ENCODE data around the gene CAPNS1.
A peak's percentile ranks its signal among the peaks of the same experiment; 100 is the strongest.

CAPNS1 gene

GRCh38 chr19:36103842-36104552, 35.9 kb upstream of the CAPNS1 start:
- Histone ChIP-seq H3K4me1 (ENCODE audit: insufficient read depth, low read length) (no peaks in the 10 kb centered on the region), H3K36me3 (ENCODE audit: insufficient read depth, low read length) (peaks cover 76% of the 10 kb centered on the region), H3K9me3 (ENCODE audit: insufficient read depth, low read depth, low read length) (no peaks in the 10 kb centered on the region), H3K27me3 (ENCODE audit: insufficient read depth, low read length) (no peaks in the 10 kb centered on the region), H3K27ac (ENCODE audit: low read depth, low read length) (no peak overlapping the region), H3K4me3 (ENCODE audit: low read length) (no peak overlapping the region), H3K9ac (ENCODE audit: low read depth, low read length) (no peak overlapping the region)
- 93% methylated on average over 12 of the region's 12 CpGs for WGBS

- no peak overlapping the region for H3K4me3 ChIP-seq (ENCODE audit: low read length)
- no peak overlapping the region for H3K27ac ChIP-seq (ENCODE audit: low read depth, low read length)
- H3K27me3 ChIP-seq (ENCODE audit: insufficient read depth, low read length) = no peaks in the 10 kb centered on the region
- no peaks in the 10 kb centered on the region for H3K4me1 ChIP-seq (ENCODE audit: insufficient read depth, low read length)
- H3K9me3 ChIP-seq (ENCODE audit: insufficient read depth, low read depth, low read length) = no peaks in the 10 kb centered on the region
- peaks cover 53% of the 10 kb centered on the region for H3K36me3 ChIP-seq (ENCODE audit: insufficient read depth, low read length)
- no peak overlapping the region for H3K9ac ChIP-seq (ENCODE audit: low read depth, low read length)
- WGBS = 95% methylated on average over 6 of the region's 6 CpGs
Observed at GRCh38 chr19:36106441-36106840, 33.4 kb upstream of the CAPNS1 start.

GRCh38 chr19:36106991-36107390, 32.9 kb upstream of the CAPNS1 start:
- H3K4me3 ChIP-seq (ENCODE audit: low read length) = no peak overlapping the region
- 95% methylated on average over 5 of the region's 5 CpGs for WGBS
- no peak overlapping the region for H3K27ac ChIP-seq (ENCODE audit: low read depth, low read length)
- H3K36me3 ChIP-seq (ENCODE audit: insufficient read depth, low read length) = peaks cover 50% of the 10 kb centered on the region
- H3K27me3 ChIP-seq (ENCODE audit: insufficient read depth, low read length) = no peaks in the 10 kb centered on the region
- no peak overlapping the region for H3K9ac ChIP-seq (ENCODE audit: low read depth, low read length)
- no peaks in the 10 kb centered on the region for H3K9me3 ChIP-seq (ENCODE audit: insufficient read depth, low read depth, low read length)
- no peaks in the 10 kb centered on the region for H3K4me1 ChIP-seq (ENCODE audit: insufficient read depth, low read length)

GRCh38 chr19:36108684-36109083, 31.2 kb upstream of the CAPNS1 start:
- peaks cover 47% of the 10 kb centered on the region for H3K36me3 ChIP-seq (ENCODE audit: insufficient read depth, low read length)
- H3K27me3 ChIP-seq (ENCODE audit: insufficient read depth, low read length) = no peaks in the 10 kb centered on the region
- H3K9ac ChIP-seq (ENCODE audit: low read depth, low read length) = no peak overlapping the region
- H3K27ac ChIP-seq (ENCODE audit: low read depth, low read length) = no peak overlapping the region
- no peaks in the 10 kb centered on the region for H3K4me1 ChIP-seq (ENCODE audit: insufficient read depth, low read length)
- no peaks in the 10 kb centered on the region for H3K9me3 ChIP-seq (ENCODE audit: insufficient read depth, low read depth, low read length)
- 99% methylated on average over 3 of the region's 3 CpGs for WGBS
- no peak overlapping the region for H3K4me3 ChIP-seq (ENCODE audit: low read length)

GRCh38 chr19:36110487-36111199, 29.2 kb upstream of the CAPNS1 start, which contains the start of gene OVOL3:
Gene OVOL3, plus strand, starts transcription at chr19:36111143. Its CDS starts 60 bp downstream, at chr19:36111203.
- H3K4me1 ChIP-seq (ENCODE audit: insufficient read depth, low read length) = no peaks in the 10 kb centered on the region
- H3K27me3 ChIP-seq (ENCODE audit: insufficient read depth, low read length) = no peaks in the 10 kb centered on the region
- H3K27ac ChIP-seq (ENCODE audit: low read depth, low read length) = peak within 1 kb of the TSS; percentile 16; the same call in 1 of the 2 replicates
- H3K9ac ChIP-seq (ENCODE audit: low read depth, low read length) = no peak within 1 kb of the TSS
- peaks cover 29% of the 10 kb centered on the region for H3K36me3 ChIP-seq (ENCODE audit: insufficient read depth, low read length)
- no peak within 1 kb of the TSS for H3K4me3 ChIP-seq (ENCODE audit: low read length)
- no peaks in the 10 kb centered on the region for H3K9me3 ChIP-seq (ENCODE audit: insufficient read depth, low read depth, low read length)
- 41% methylated on average over 1 of the region's 1 CpG for WGBS

GRCh38 chr19:36111200-36111539, 28.7 kb upstream of the CAPNS1 start:
- peak overlapping the region; percentile 16; the same call in 1 of the 2 replicates for H3K27ac ChIP-seq (ENCODE audit: low read depth, low read length)
- WGBS = 60% methylated on average over 13 of the region's 13 CpGs
- H3K27me3 ChIP-seq (ENCODE audit: insufficient read depth, low read length) = no peaks in the 10 kb centered on the region
- H3K4me3 ChIP-seq (ENCODE audit: low read length) = no peak overlapping the region
- no peaks in the 10 kb centered on the region for H3K9me3 ChIP-seq (ENCODE audit: insufficient read depth, low read depth, low read length)
- H3K4me1 ChIP-seq (ENCODE audit: insufficient read depth, low read length) = peaks cover under 1% of the 10 kb centered on the region; the same call in 1 of the 2 replicates
- H3K36me3 ChIP-seq (ENCODE audit: insufficient read depth, low read length) = peaks cover 26% of the 10 kb centered on the region
- H3K9ac ChIP-seq (ENCODE audit: low read depth, low read length) = no peak overlapping the region

- no peak overlapping the region for H3K9ac ChIP-seq (ENCODE audit: low read depth, low read length)
- H3K4me1 ChIP-seq (ENCODE audit: insufficient read depth, low read length) = peaks cover 3% of the 10 kb centered on the region; the same call in 1 of the 2 replicates
- H3K27ac ChIP-seq (ENCODE audit: low read depth, low read length) = no peak overlapping the region
- WGBS = 97% methylated on average over 10 of the region's 10 CpGs
- no peak overlapping the region for H3K4me3 ChIP-seq (ENCODE audit: low read length)
- H3K27me3 ChIP-seq (ENCODE audit: insufficient read depth, low read length) = no peaks in the 10 kb centered on the region
- H3K9me3 ChIP-seq (ENCODE audit: insufficient read depth, low read depth, low read length) = no peaks in the 10 kb centered on the region
- peaks cover 28% of the 10 kb centered on the region for H3K36me3 ChIP-seq (ENCODE audit: insufficient read depth, low read length)
Observed at GRCh38 chr19:36112678-36113077, 27.2 kb upstream of the CAPNS1 start.

GRCh38 chr19:36113425-36113824, 26.4 kb upstream of the CAPNS1 start:
- H3K27me3 ChIP-seq (ENCODE audit: insufficient read depth, low read length) = no peaks in the 10 kb centered on the region
- H3K27ac ChIP-seq (ENCODE audit: low read depth, low read length) = no peak overlapping the region
- H3K4me1 ChIP-seq (ENCODE audit: insufficient read depth, low read length) = peaks cover 3% of the 10 kb centered on the region; the same call in 1 of the 2 replicates
- 0 out of 2 replicates have a peak overlapping the region, but pooled peaks have one; percentile 54 for H3K9ac ChIP-seq (ENCODE audit: low read depth, low read length)
- H3K4me3 ChIP-seq (ENCODE audit: low read length) = peak overlapping the region; percentile 76
- no peaks in the 10 kb centered on the region for H3K9me3 ChIP-seq (ENCODE audit: insufficient read depth, low read depth, low read length)
- H3K36me3 ChIP-seq (ENCODE audit: insufficient read depth, low read length) = peaks cover 33% of the 10 kb centered on the region
- 95% methylated on average over 34 of the region's 34 CpGs for WGBS

GRCh38 chr19:36113894-36114720, 25.8 kb upstream of the CAPNS1 start:
- WGBS = 13% methylated on average over 48 of the region's 48 CpGs
- Histone ChIP-seq H3K27ac (ENCODE audit: low read depth, low read length) (peak overlapping the region; percentile 66; the same call in 1 of the 2 replicates), H3K4me3 (ENCODE audit: low read length) (peak overlapping the region; percentile 76), H3K9me3 (ENCODE audit: insufficient read depth, low read depth, low read length) (no peaks in the 10 kb centered on the region), H3K27me3 (ENCODE audit: insufficient read depth, low read length) (no peaks in the 10 kb centered on the region), H3K36me3 (ENCODE audit: insufficient read depth, low read length) (peaks cover 39% of the 10 kb centered on the region), H3K4me1 (ENCODE audit: insufficient read depth, low read length) (peaks cover 3% of the 10 kb centered on the region; the same call in 1 of the 2 replicates), H3K9ac (ENCODE audit: low read depth, low read length) (peak overlapping the region; percentile 54)

- peaks cover 45% of the 10 kb centered on the region for H3K36me3 ChIP-seq (ENCODE audit: insufficient read depth, low read length)
- H3K9me3 ChIP-seq (ENCODE audit: insufficient read depth, low read depth, low read length) = no peaks in the 10 kb centered on the region
- WGBS = under 1% methylated on average over 60 of the region's 60 CpGs
- H3K4me1 ChIP-seq (ENCODE audit: insufficient read depth, low read length) = peaks cover 3% of the 10 kb centered on the region; the same call in 1 of the 2 replicates
- H3K9ac ChIP-seq (ENCODE audit: low read depth, low read length) = peak within 1 kb of the TSS; percentile 54
- peak within 1 kb of the TSS; percentile 66; the same call in 1 of the 2 replicates for H3K27ac ChIP-seq (ENCODE audit: low read depth, low read length)
- H3K4me3 ChIP-seq (ENCODE audit: low read length) = peak within 1 kb of the TSS; percentile 76
- H3K27me3 ChIP-seq (ENCODE audit: insufficient read depth, low read length) = no peaks in the 10 kb centered on the region
Observed at GRCh38 chr19:36114721-36115452, 25.0 kb upstream of the CAPNS1 start, which contains the start of gene POLR2I. Gene POLR2I, minus strand, starts transcription at chr19:36114875. Its CDS starts 19 bp downstream, at chr19:36114856.
